NCI-H146 treated with DMSO at 0.1 percent for 48 hours (cell line): ENCODE data around the gene ARL8A.
"Not testable (repeated sequence)": the region's sequence is repeated elsewhere in the genome, so short reads cannot be mapped to it uniquely, and the experiment has no call there.

Experiments used
- DNase-seq: peaks from one replicate; lab custom pipeline; 2025; ENCODE audit not compliant: unreplicated experiment; lab: John Stamatoyannopoulos, UW

ARL8A gene

GRCh38 chr1:202159534-202160371, 15.2 kb upstream of the ARL8A start:
- DNase-seq, result no peak

- DNase-seq, result no peak
These were observed 14.4 kb upstream of the ARL8A start for GRCh38 chr1:202158810-202159533.

GRCh38 chr1:202157945-202158344, 13.4 kb upstream of the ARL8A start:
- no peak for DNase-seq

- no peak for DNase-seq
These were observed 12.1 kb upstream of the ARL8A start for GRCh38 chr1:202156590-202156989.

- no peak for DNase-seq
These were observed 11.0 kb upstream of the ARL8A start for GRCh38 chr1:202155478-202156021.

GRCh38 chr1:202154766-202155477, 10.4 kb upstream of the ARL8A start:
- DNase-seq, result peak; percentile 29

GRCh38 chr1:202154148-202154765, 9.7 kb upstream of the ARL8A start:
- DNase-seq, result no peak

GRCh38 chr1:202153284-202153683, 8.7 kb upstream of the ARL8A start:
- DNase-seq, result no peak

GRCh38 chr1:202152399-202152798, 7.9 kb upstream of the ARL8A start:
- DNase-seq, result no peak

GRCh38 chr1:202151045-202151444, 6.5 kb upstream of the ARL8A start:
- no peak for DNase-seq

GRCh38 chr1:202150602-202151001, 6.1 kb upstream of the ARL8A start:
- no peak for DNase-seq

- DNase-seq, result no peak
These were observed 5.7 kb upstream of the ARL8A start for GRCh38 chr1:202150187-202150586.

GRCh38 chr1:202149566-202149965, 5.0 kb upstream of the ARL8A start:
- DNase-seq, result no peak

GRCh38 chr1:202148391-202148790, 3.9 kb upstream of the ARL8A start:
- no peak for DNase-seq

GRCh38 chr1:202146993-202147392, 2.5 kb upstream of the ARL8A start:
- DNase-seq, result no peak

GRCh38 chr1:202146279-202146678, 1.7 kb upstream of the ARL8A start:
- no peak for DNase-seq

GRCh38 chr1:202145744-202146140, 1.2 kb upstream of the ARL8A start:
- not testable (repeated sequence) for DNase-seq

GRCh38 chr1:202145068-202145743, 669 bp upstream of the ARL8A start:
- DNase-seq, result no peak

- no peak for DNase-seq
These were observed 652 bp downstream of the ARL8A start for GRCh38 chr1:202143768-202144401.
